Measurements from ENCODE around the gene UGT1A10. TPM values are rescaled to one million over a fixed set of nuclear protein-coding genes. Genes with fewer than 3 reads are reported as not detected.

Gene UGT1A10
- total and polyA plus RNA-seq, 2 of the 13 experiments (the other 11 are each of a cell fraction or from before 2014, with no cell fraction given): not detected

DNA sequence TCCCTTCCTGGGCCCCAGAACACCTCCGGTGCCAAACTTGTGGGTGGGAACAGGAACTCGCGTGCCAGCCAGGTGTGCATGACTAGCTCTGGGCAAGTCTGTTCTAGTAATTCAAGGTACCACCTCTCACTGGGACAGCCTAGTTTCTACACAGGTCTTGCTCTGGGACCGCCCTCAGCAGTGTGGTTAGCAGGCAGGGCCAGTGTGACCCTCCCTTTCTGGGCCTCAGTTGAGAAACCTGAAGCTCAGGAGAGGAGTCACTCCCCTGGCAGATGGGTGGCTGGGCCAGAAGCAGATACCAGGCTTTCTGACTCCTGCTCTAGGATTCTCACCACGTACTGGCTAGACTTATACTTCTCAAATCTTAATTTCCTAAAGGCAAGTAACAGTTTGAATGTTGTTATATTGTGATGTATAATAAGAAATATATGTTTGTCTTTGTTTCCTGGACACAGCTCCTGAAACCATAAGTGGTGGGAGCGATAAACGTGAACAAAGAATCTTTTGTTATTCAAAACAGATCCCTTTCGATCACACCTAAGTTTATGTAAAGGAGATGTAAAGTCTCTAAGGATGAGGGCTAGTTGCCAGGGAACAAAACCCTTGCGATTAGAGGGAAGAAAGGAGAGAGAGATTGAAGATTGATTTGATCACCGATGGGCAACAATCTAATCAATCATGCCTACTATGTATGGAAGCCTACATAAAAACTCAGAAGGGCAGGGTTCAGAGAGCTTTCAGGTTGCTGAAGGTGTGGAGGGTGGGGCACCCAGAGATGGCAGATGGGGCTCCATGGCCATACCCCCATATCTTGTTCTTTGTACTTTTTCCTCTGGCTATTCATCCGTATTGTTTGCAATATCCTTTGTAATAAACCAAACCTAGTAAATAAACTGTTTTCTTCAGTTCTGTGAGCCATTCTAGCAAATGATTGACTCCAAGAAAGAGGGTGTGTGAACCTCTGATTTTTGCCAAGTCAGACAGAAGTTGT lies 55.5 kb downstream of the UGT1A10 start:
- ChIA-PET POLR2A (no interaction called here), CTCF (ENCODE audit: low intra/inter-chr PET ratio, low total read pairs) (no interaction called here)
- Histone ChIP-seq H3K9ac (ENCODE audit: insufficient read depth, low read depth, low read length) (no peak overlapping the region), H3K9me3 (ENCODE audit: low read length) (no peaks in the 10 kb centered on the region), H3K4me3 (replicated peaks in 1 of 3; ENCODE audit: insufficient read depth in 1 of 3, low read depth in 2 of 3, low read length in 3 of 3) (no peak overlapping the region), H3K4me2 (ENCODE audit: low read depth, low read length) (no peak overlapping the region), H3K79me2 (ENCODE audit: insufficient read depth, low read length) (no peaks in the 10 kb centered on the region), H3K4me1 (ENCODE audit: insufficient read depth, low read length) (peaks cover 16% of the 10 kb centered on the region), H3K27ac (ENCODE audit: extremely low read length, insufficient read depth, low read length) (no peak overlapping the region), H3K36me3 (replicated peaks in 1 of 2; ENCODE audit: control insufficient read depth in 1 of 2, insufficient read depth in 2 of 2, low read length in 2 of 2) (no peaks in the 10 kb centered on the region), H4K20me1 (ENCODE audit: insufficient read depth, low read length) (no peaks in the 10 kb centered on the region), H3K27me3 (ENCODE audit: control insufficient read depth in 1 of 2, insufficient read depth in 2 of 2, low read length in 2 of 2) (no peaks in the 10 kb centered on the region), H2AFZ (ENCODE audit: low read length) (no peak overlapping the region)
- DNase-seq (ENCODE audit: low spot score): no peak
- FAIRE-seq: no peak
- TF ChIP-seq KDM5B (CRISPR knock-in tag; IDR thresholded peaks at IDR 0.05; ENCODE audit: borderline replicate concordance) (no peak), CREB1 (IDR thresholded peaks at IDR 0.05) (no peak), CREB1 (CRISPR knock-in tag; IDR thresholded peaks at IDR 0.05) (no peak), ZNF569 (CRISPR knock-in tag; IDR thresholded peaks at IDR 0.05; ENCODE audit: borderline replicate concordance) (no peak), NPAS2 (CRISPR knock-in tag; IDR thresholded peaks at IDR 0.05; ENCODE audit: borderline replicate concordance) (no peak), ZNF839 (CRISPR knock-in tag; IDR thresholded peaks at IDR 0.05; ENCODE audit: borderline replicate concordance) (no peak), SMARCE1 (IDR thresholded peaks at IDR 0.05; ENCODE audit: borderline replicate concordance) (no peak)
- TF ChIP-seq, protein P1, sequence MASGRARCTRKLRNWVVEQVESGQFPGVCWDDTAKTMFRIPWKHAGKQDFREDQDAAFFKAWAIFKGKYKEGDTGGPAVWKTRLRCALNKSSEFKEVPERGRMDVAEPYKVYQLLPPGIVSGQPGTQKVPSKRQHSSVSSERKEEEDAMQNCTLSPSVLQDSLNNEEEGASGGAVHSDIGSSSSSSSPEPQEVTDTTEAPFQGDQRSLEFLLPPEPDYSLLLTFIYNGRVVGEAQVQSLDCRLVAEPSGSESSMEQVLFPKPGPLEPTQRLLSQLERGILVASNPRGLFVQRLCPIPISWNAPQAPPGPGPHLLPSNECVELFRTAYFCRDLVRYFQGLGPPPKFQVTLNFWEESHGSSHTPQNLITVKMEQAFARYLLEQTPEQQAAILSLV (CRISPR knock-in tag; IDR thresholded peaks at IDR 0.05; ENCODE audit: borderline replicate concordance): no peak
- no TSS peak for BruUV-seq (replicated peaks)
- in situ Hi-C loops (cut with HindIII; ENCODE audit: extremely low pct_ligation_motif_present, low pct_unique_long_range_greater_than_20kb) (no loop called here), intact Hi-C loops (cut with micrococcal nuclease; ENCODE audit: unreplicated experiment) (no loop called here)
- WGBS (ENCODE audit: low lambda C conversion rate): 76% methylated on average over 11 of the region's 11 CpGs
- no peak for ATAC-seq
